Kidney (tissue), 14 donors: ENCODE results near the gene SNX15. TPM values are rescaled to one million over a fixed set of nuclear protein-coding genes. Genes with fewer than 3 reads are reported as not detected.

Experiments
- DNase-seq, 5 donors: peaks; one replicate each; pipeline ENCODE4 v3.0.0-alpha.2; 2013 to 2020
- FAIRE-seq: peaks from 2 replicates; lab custom pipeline; 2012; peaks lifted over from hg19 to GRCh38; lab: Jason Lieb, UNC
- H3K27ac ChIP-seq, 2 donors: one replicate each; pipeline ENCODE4 v1.7.0; 2013; ENCODE audit warnings: low read depth in 2 of 2, low read length in 2 of 2, inconsistent platforms in 1 of 2
- H3K27me3 ChIP-seq: one replicate; pipeline ENCODE4 v1.7.1; 2013; ENCODE audit warnings: low read length, inconsistent platforms; ENCODE audit not compliant: control insufficient read depth, insufficient read depth
- H3K36me3 ChIP-seq, 3 donors: one replicate each; pipeline versions ENCODE4 v1.7.0 to v1.7.1; 2013; ENCODE audit warnings: low read length in 3 of 3, control low read depth in 1 of 3, inconsistent platforms in 1 of 3; ENCODE audit not compliant: insufficient read depth in 3 of 3, control insufficient read depth in 2 of 3
- H3K4me1 ChIP-seq, 3 donors: one replicate each; pipeline versions ENCODE4 v1.7.0 to v1.7.1; 2013; ENCODE audit warnings: low read length in 3 of 3, inconsistent platforms in 1 of 3, low read depth in 1 of 3; ENCODE audit not compliant: control insufficient read depth in 2 of 3, insufficient read depth in 2 of 3
- H3K4me3 ChIP-seq, 3 donors: one replicate each; pipeline versions ENCODE4 v1.7.0 to v1.8.1; 2013; ENCODE audit warnings: low read length in 3 of 3, control low read depth in 1 of 3, inconsistent platforms in 1 of 3
- H3K9ac ChIP-seq, 3 donors: one replicate each; pipeline versions ENCODE4 v1.7.0 to v1.7.1; 2013; ENCODE audit warnings: low read length in 3 of 3, control low read depth in 1 of 3, inconsistent platforms in 1 of 3
- H3K9me3 ChIP-seq, 3 donors: one replicate each; pipeline versions ENCODE4 v1.7.0 to v1.7.1; 2013; ENCODE audit warnings: low read length in 3 of 3, control low read depth in 1 of 3, inconsistent platforms in 1 of 3; ENCODE audit not compliant: control insufficient read depth in 2 of 3, insufficient read depth in 1 of 3
- intact Hi-C: fragments of 100-400 bp; cut with DNase I; formaldehyde crosslinking; loops from one replicate; pipeline ENCODE4 v1.11.1; 2022
- polyA plus RNA-seq: library from polyadenylated mRNA; stranded (reverse); fragments of 350-450 nt; fragmentation: Illumina TruSeq; extraction: RNeasy Lipid Tissue Mini Kit (QIAGEN cat#74804); gene quantifications from one replicate; pipeline ENCODE4 v1.2.3, GENCODE V29; 2014; ENCODE audit warnings: low read depth, low replicate concordance; ENCODE audit not compliant: insufficient read depth
- total RNA-seq: library from RNA; stranded (reverse); fragmentation: NEBNext Ultra II Directional; extraction: Animal tissue kit (Norgen Biotek cat#: 25700); gene quantifications from one replicate; pipeline ENCODE4 v1.2.1, GENCODE V29; 2021
- TF ChIP-seq, protein P1 (sequence below): IDR thresholded peaks from 3 replicates; pipeline ENCODE4 v1.5.1; 2012; ENCODE audit warnings: mild to moderate bottlenecking, moderate library complexity, borderline replicate concordance; ENCODE audit not compliant: insufficient read depth; ENCODE audit errors: extremely low read depth
- donor health status: control.
- donor health status: control.
- donor health status: control.
- donor health status: control.
- donor health status: control.
- donor health status: DM: yes; HTN: yes; CAD: no.
- donor health status: Normal renal cell carcinoma (clear cell type).

Gene SNX15
- total and polyA plus RNA-seq, 2 donors from 2014 or later = 27.7 to 29.6 TPM

DNA sequence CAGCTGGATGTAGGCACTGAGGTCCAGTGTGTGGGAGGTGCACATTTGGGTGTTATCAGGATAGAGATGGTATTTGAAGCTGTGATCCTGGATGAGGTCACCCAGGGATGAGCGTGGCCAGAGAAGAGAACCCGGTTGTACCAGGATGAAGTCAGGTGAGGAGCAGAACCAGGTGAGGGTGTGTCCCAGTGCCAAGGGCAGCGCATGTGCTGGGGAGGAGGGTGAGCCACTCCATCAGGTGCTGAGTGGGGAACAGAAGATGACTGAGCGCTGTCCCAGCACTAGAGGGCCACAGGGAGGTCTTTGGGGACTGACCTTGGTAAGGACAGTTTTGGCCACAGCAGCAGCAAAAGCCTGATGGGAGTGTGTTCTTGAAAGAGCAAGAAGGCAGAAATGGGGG lies 10.5 kb upstream of the SNX15 start:
- Histone ChIP-seq H3K36me3 (peaks cover 2 to 8% (median 6%) of the 10 kb centered on the region in 3 donors), H3K27ac (no peak overlapping the region), H3K27me3 (no peaks in the 10 kb centered on the region), H3K9me3 (no peaks in the 10 kb centered on the region), H3K9ac (no peak overlapping the region), H3K4me1 (peaks cover 0 to 10% (median 10%) of the 10 kb centered on the region in 3 donors), H3K4me3 (no peak overlapping the region)
- FAIRE-seq = no peak
- DNase-seq = no peak
- TF ChIP-seq, protein P1, sequence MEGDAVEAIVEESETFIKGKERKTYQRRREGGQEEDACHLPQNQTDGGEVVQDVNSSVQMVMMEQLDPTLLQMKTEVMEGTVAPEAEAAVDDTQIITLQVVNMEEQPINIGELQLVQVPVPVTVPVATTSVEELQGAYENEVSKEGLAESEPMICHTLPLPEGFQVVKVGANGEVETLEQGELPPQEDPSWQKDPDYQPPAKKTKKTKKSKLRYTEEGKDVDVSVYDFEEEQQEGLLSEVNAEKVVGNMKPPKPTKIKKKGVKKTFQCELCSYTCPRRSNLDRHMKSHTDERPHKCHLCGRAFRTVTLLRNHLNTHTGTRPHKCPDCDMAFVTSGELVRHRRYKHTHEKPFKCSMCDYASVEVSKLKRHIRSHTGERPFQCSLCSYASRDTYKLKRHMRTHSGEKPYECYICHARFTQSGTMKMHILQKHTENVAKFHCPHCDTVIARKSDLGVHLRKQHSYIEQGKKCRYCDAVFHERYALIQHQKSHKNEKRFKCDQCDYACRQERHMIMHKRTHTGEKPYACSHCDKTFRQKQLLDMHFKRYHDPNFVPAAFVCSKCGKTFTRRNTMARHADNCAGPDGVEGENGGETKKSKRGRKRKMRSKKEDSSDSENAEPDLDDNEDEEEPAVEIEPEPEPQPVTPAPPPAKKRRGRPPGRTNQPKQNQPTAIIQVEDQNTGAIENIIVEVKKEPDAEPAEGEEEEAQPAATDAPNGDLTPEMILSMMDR = no peak
- intact Hi-C loops = no loop called here

DNA sequence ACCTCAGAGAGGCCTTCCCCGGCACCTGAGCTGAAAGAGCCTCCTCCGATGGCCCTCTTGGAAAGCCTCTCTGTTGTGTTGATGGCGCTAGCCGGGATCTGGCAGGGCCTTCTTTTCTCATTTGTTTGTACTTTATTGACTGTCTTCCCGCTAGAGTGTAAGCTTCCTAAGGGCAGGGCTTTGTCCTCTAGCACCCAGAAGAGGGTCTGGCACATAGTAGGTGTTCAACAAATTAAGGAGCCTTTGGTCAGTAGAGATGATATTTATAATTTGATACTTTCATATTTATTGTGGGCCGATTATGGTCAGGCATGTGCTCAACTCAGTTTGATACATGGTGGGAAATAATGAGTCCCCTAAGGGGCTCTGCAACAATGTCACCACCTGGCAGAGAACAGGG lies 9.3 kb upstream of the SNX15 start:
- TF ChIP-seq, protein P1 = no peak
- no peak overlapping the region for H3K4me3 ChIP-seq
- no peaks in the 10 kb centered on the region for H3K9me3 ChIP-seq
- no peak overlapping the region for H3K27ac ChIP-seq
- H3K4me1 ChIP-seq = peaks cover 0 to 10% (median 8%) of the 10 kb centered on the region in 3 donors
- no peak overlapping the region for H3K9ac ChIP-seq
- H3K36me3 ChIP-seq = peaks cover 2 to 8% (median 6%) of the 10 kb centered on the region in 3 donors
- intact Hi-C loops = no loop called here
- FAIRE-seq = no peak
- DNase-seq = no peak
- H3K27me3 ChIP-seq = no peaks in the 10 kb centered on the region

DNA sequence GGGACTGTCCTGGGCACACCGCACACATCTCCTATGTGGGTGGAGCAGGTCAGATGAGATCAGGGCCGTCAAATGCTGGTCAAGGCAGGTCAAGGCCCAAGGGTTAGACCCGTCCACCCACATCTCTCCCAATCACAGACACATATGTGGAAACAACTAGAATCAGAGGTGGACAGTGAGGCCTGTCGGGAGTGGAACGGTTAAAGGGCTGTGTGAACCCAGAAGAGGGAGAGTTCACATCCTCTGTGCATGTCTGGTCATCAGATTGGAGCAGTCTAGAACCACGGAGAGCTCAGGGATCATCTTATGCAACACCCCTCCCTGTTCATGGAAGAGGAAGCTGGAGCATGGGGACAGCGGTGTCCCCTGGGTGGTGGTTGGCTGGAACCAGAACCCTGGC lies 7.4 kb upstream of the SNX15 start:
- DNase-seq (no peak), FAIRE-seq (no peak)
- Histone ChIP-seq H3K9me3 (no peaks in the 10 kb centered on the region), H3K4me3 (no peak overlapping the region), H3K4me1 (peaks cover 0 to 4% (median 4%) of the 10 kb centered on the region in 3 donors), H3K9ac (no peak overlapping the region), H3K36me3 (peaks cover 2 to 8% (median 6%) of the 10 kb centered on the region in 3 donors), H3K27me3 (no peaks in the 10 kb centered on the region), H3K27ac (no peak overlapping the region)
- TF ChIP-seq, protein P1 = no peak
- intact Hi-C loops = no loop called here

DNA sequence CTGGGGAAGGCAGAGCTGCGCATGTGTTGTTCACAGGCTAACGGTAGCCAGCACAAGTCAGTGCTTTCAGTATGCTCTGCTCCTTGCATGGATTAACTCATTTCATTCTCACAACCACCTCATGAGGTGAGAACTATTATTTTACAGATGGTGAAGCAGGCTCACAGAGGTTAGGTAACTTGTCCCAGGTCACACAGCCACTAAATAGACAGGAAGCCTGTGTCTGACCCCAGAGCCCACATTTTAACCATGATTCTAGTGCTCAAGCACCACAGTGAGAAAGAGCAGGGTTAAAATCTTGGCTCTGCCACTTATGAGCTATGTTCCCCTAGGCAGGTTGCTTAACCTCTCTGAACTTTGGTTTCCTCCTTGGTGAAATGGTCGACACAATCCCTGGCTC lies 6.2 kb upstream of the SNX15 start:
- intact Hi-C loops = no loop called here
- H3K36me3 ChIP-seq = peaks cover 2 to 8% (median 6%) of the 10 kb centered on the region in 3 donors
- no peak overlapping the region for H3K9ac ChIP-seq
- no peak overlapping the region for H3K4me3 ChIP-seq
- TF ChIP-seq, protein P1 = no peak
- H3K27ac ChIP-seq = no peak overlapping the region
- DNase-seq = no peak
- no peaks in the 10 kb centered on the region for H3K9me3 ChIP-seq
- H3K4me1 ChIP-seq = peaks cover 0 to 4% (median 2%) of the 10 kb centered on the region in 3 donors
- no peak for FAIRE-seq
- no peaks in the 10 kb centered on the region for H3K27me3 ChIP-seq
